RWPE1 (cell line): ENCODE measurements around the gene RTP2.

Source experiments
- CTCF ChIA-PET: fragments of 350-600 bp; sonication (Branson Sonifier 250); formaldehyde crosslinking; extraction: SDS; loops from one replicate; lab custom pipeline; 2021; lab: Yijun Ruan, JAX
- POLR2A ChIA-PET: fragments of 400-600 bp; formaldehyde crosslinking; extraction: SDS; loops from one replicate; lab custom pipeline; 2020; ENCODE audit warnings: antibody characterized with exemption; ENCODE audit not compliant: low non-redundant PET; lab: Yijun Ruan, JAX
- DNase-seq: peaks from one replicate; pipeline ENCODE4 v3.0.0; 2012; ENCODE audit warnings: low spot score
- H3K27ac ChIP-seq: fragments of 450-650 bp; 2 replicates; pipeline ENCODE4 v1.5.1; 2017
- CTCF ChIP-seq: fragments of 450-650 bp; conservative IDR thresholded peaks from 2 replicates; pipeline ENCODE4 v1.5.1; 2017; ENCODE audit warnings: low read depth, mild to moderate bottlenecking

The RTP2 gene

GRCh38 chr3:187746442-187747281, 44.3 kb upstream of the RTP2 start:
- DNase-seq = no peak
- POLR2A ChIA-PET = no interaction called here
- CTCF ChIA-PET = interaction anchor here (0.6 to 1.1 kb wide), 7 partner anchors 13 to 1065 kb away, joined by 3 to 5 read pairs (median 3); no protein-coding TSS in a partner anchor
- TF ChIP-seq CTCF = no peak
- no peak overlapping the region for H3K27ac ChIP-seq

DNA sequence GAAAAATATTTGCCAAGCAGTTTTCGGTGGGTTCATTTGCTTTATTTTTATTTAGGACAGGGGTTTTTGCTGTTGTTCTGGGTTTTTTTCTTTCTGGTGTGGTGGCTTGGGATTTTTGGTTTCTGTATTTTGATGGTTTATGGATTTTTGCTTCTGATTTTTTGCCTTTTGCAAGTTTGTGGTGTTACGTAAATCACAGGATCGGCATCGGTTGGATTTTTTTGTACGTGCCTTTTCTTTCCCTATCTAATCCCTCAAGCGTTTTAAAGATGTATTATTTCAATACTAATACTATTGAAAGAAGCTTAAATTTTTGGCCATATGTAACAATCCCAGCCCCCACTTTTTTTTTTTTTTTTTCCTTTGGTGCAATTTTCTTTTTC, 43.7 kb upstream of the RTP2 start:
- TF ChIP-seq CTCF = no peak
- DNase-seq = no peak
- ChIA-PET POLR2A (no interaction called here), CTCF (interaction anchor here (0.6 to 1.0 kb wide), 5 partner anchors 14 to 1295 kb away, joined by 3 to 5 read pairs (median 3); no protein-coding TSS in a partner anchor)
- H3K27ac ChIP-seq = peak overlapping the region; percentile 94

- CTCF ChIA-PET = interaction anchor here (0.6 to 1.0 kb wide), 8 partner anchors 14 to 1296 kb away, joined by 3 to 5 read pairs (median 3); no protein-coding TSS in a partner anchor
- H3K27ac ChIP-seq = peak within 1 kb of the TSS; percentile 94
- POLR2A ChIA-PET = no interaction called here
- DNase-seq = peak; percentile 92
- no peak for TF ChIP-seq CTCF
Observed at GRCh38 chr3:187745201-187746058, 43.1 kb upstream of the RTP2 start, which contains the start of gene BCL6. Gene BCL6 (minus strand): TSS chr3:187745468. CDS start chr3:187733693, 11,775 bp downstream.

GRCh38 chr3:187744169-187745151, 42.1 kb upstream of the RTP2 start:
- peak; percentile 48 for DNase-seq
- ChIA-PET CTCF (interaction anchor here (0.6 to 1.5 kb wide), 5 partner anchors 39 to 1210 kb away, joined by 3 to 5 read pairs (median 3); no protein-coding TSS in a partner anchor), POLR2A (no interaction called here)
- H3K27ac ChIP-seq = peak overlapping the region; percentile 94
- no peak for TF ChIP-seq CTCF

GRCh38 chr3:187743195-187744141, 41.1 kb upstream of the RTP2 start:
- peak overlapping the region; percentile 94 for H3K27ac ChIP-seq
- ChIA-PET CTCF (interaction anchor here (0.5 to 1.5 kb wide), 7 partner anchors 191 to 1211 kb away, joined by 3 to 5 read pairs (median 4); no protein-coding TSS in a partner anchor), POLR2A (interaction anchor here (1.0 kb wide), 1 partner anchor 387 kb away, joined by 3 read pairs; no protein-coding TSS in a partner anchor)
- TF ChIP-seq CTCF = no peak
- peak; percentile 20 for DNase-seq
